ENCODE data around the gene CD28. TPM values are rescaled to one million over a fixed set of nuclear protein-coding genes. Genes with fewer than 3 reads are reported as not detected.
"Not testable (repeated sequence)": the region's sequence is repeated elsewhere in the genome, so short reads cannot be mapped to it uniquely, and the experiment has no call there.

CD28 gene
- total RNA-seq, 1 donor from 2014 or later: not detected

GRCh38 chr2:203772456-203773165 is 66.2 kb downstream of the CD28 start:
- DNase-seq (ENCODE audit: low spot score in 2 of 2, unreplicated experiment in 2 of 2): no peak
- TF ChIP-seq CTCF (IDR thresholded peaks at IDR 0.05; ENCODE audit: unreplicated experiment): no peak
- Mint-ChIP-seq H3K4me1 (peaks cover 2% of the 10 kb centered on the region), H3K27me3 (ENCODE audit: low read depth) (no peaks in the 10 kb centered on the region), H3K36me3 (no peaks in the 10 kb centered on the region), H3K27ac (no peak overlapping the region), H3K4me3 (no peak overlapping the region), H3K9me3 (peaks cover 17% of the 10 kb centered on the region)

GRCh38 chr2:203774760-203775159 is 68.3 kb downstream of the CD28 start:
- TF ChIP-seq CTCF (IDR thresholded peaks at IDR 0.05; ENCODE audit: unreplicated experiment): no peak
- DNase-seq (ENCODE audit: low spot score in 2 of 2, unreplicated experiment in 2 of 2): no peak
- no peaks in the 10 kb centered on the region for H3K27me3 Mint-ChIP-seq (ENCODE audit: low read depth)
- H3K9me3 Mint-ChIP-seq: peaks cover 7% of the 10 kb centered on the region
- no peak overlapping the region for H3K27ac Mint-ChIP-seq
- H3K4me1 Mint-ChIP-seq: peaks cover 2% of the 10 kb centered on the region
- H3K36me3 Mint-ChIP-seq: no peaks in the 10 kb centered on the region
- no peak overlapping the region for H3K4me3 Mint-ChIP-seq

- H3K9me3 Mint-ChIP-seq: peaks cover 6% of the 10 kb centered on the region
- no peak for TF ChIP-seq CTCF (IDR thresholded peaks at IDR 0.05; ENCODE audit: unreplicated experiment)
- peaks cover 2% of the 10 kb centered on the region for H3K4me1 Mint-ChIP-seq
Observed at GRCh38 chr2:203775684-203776083, 69.2 kb downstream of the CD28 start.

GRCh38 chr2:203777030-203777429 is 70.6 kb downstream of the CD28 start:
- DNase-seq (ENCODE audit: low spot score in 2 of 2, unreplicated experiment in 2 of 2): no peak
- Mint-ChIP-seq H3K4me1 (peaks cover 2% of the 10 kb centered on the region), H3K36me3 (no peaks in the 10 kb centered on the region), H3K4me3 (no peak overlapping the region), H3K27ac (no peak overlapping the region), H3K9me3 (peaks cover 6% of the 10 kb centered on the region), H3K27me3 (ENCODE audit: low read depth) (no peaks in the 10 kb centered on the region)
- TF ChIP-seq CTCF (IDR thresholded peaks at IDR 0.05; ENCODE audit: unreplicated experiment): no peak

More at GRCh38 chr2:203775684-203776083, 69.2 kb downstream of the CD28 start:
- H3K27ac Mint-ChIP-seq: no peak overlapping the region
- no peaks in the 10 kb centered on the region for H3K36me3 Mint-ChIP-seq
- DNase-seq (ENCODE audit: low spot score in 2 of 2, unreplicated experiment in 2 of 2): no peak
- H3K4me3 Mint-ChIP-seq: no peak overlapping the region
- H3K27me3 Mint-ChIP-seq (ENCODE audit: low read depth): no peaks in the 10 kb centered on the region

- H3K9me3 Mint-ChIP-seq; H3K4me3 Mint-ChIP-seq; H3K36me3 Mint-ChIP-seq; DNase-seq (ENCODE audit: low spot score in 2 of 2, unreplicated experiment in 2 of 2); H3K27me3 Mint-ChIP-seq (ENCODE audit: low read depth); H3K27ac Mint-ChIP-seq: not testable (repeated sequence)
- H3K4me1 Mint-ChIP-seq: peaks cover 24% of the 10 kb centered on the region
Observed at GRCh38 chr2:203779477-203780073, 73.1 kb downstream of the CD28 start.

- DNase-seq (ENCODE audit: low spot score in 2 of 2, unreplicated experiment in 2 of 2): no peak
- H3K27me3 Mint-ChIP-seq (ENCODE audit: low read depth): no peaks in the 10 kb centered on the region
Observed at GRCh38 chr2:203780231-203780630, 73.8 kb downstream of the CD28 start.

More at GRCh38 chr2:203780231-203780630, 73.8 kb downstream of the CD28 start:
- no peaks in the 10 kb centered on the region for H3K36me3 Mint-ChIP-seq
- H3K4me1 Mint-ChIP-seq: peaks cover 26% of the 10 kb centered on the region
- H3K4me3 Mint-ChIP-seq: no peak overlapping the region
- H3K27ac Mint-ChIP-seq: no peak overlapping the region
- TF ChIP-seq CTCF (IDR thresholded peaks at IDR 0.05; ENCODE audit: unreplicated experiment): no peak
- peaks cover 3% of the 10 kb centered on the region for H3K9me3 Mint-ChIP-seq
